GM23248 (cell line): ENCODE results near the gene WDR74. TPM values are rescaled to one million over a fixed set of nuclear protein-coding genes. Genes with fewer than 3 reads are reported as not detected.

Source experiments
- DNase-seq: peaks from one replicate; pipeline ENCODE4 v3.0.0-alpha.2; 2015
- H2AFZ ChIP-seq: fragments of 200-600 bp; sonication (generic); 2 replicates; pipeline ENCODE4 v1.6.1; 2016; ENCODE audit warnings: antibody characterized with exemption
- H3F3A ChIP-seq: fragments of 200-600 bp; sonication (generic); 2 replicates; pipeline ENCODE4 v1.6.1; 2016; ENCODE audit warnings: mild to moderate bottlenecking, antibody characterized with exemption, mixed run types; ENCODE audit not compliant: insufficient read depth
- H3K27ac ChIP-seq: fragments of 200-600 bp; sonication (generic); 2 replicates; pipeline ENCODE4 v1.5.1; 2016; ENCODE audit warnings: mild to moderate bottlenecking
- H3K27me3 ChIP-seq: fragments of 200-600 bp; sonication (generic); replicated peaks from 2 replicates; pipeline ENCODE4 v1.6.1; 2016; ENCODE audit warnings: mild to moderate bottlenecking; ENCODE audit not compliant: insufficient read depth
- H3K36me3 ChIP-seq: fragments of 200-600 bp; sonication (generic); 2 replicates; pipeline ENCODE4 v1.6.1; 2016; ENCODE audit warnings: low read depth, mild to moderate bottlenecking
- H3K4me1 ChIP-seq: fragments of 200-600 bp; sonication (generic); 2 replicates; pipeline ENCODE4 v1.6.1; 2016; ENCODE audit warnings: mild to moderate bottlenecking; ENCODE audit not compliant: insufficient read depth
- H3K4me2 ChIP-seq: fragments of 200-600 bp; sonication (generic); one replicate; pipeline ENCODE4 v1.6.1; 2016; ENCODE audit warnings: mild to moderate bottlenecking; ENCODE audit not compliant: unreplicated experiment
- H3K4me3 ChIP-seq: fragments of 200-600 bp; sonication (generic); 2 replicates; pipeline ENCODE4 v1.5.1; 2016; ENCODE audit warnings: mild to moderate bottlenecking
- H3K79me2 ChIP-seq: fragments of 200-600 bp; sonication (generic); 2 replicates; pipeline ENCODE4 v1.6.1; 2016; ENCODE audit warnings: mild to moderate bottlenecking; ENCODE audit not compliant: insufficient read depth
- H3K9ac ChIP-seq: fragments of 200-600 bp; sonication (generic); 2 replicates; pipeline ENCODE4 v1.6.1; 2016; ENCODE audit warnings: mild to moderate bottlenecking
- H3K9me2 ChIP-seq: fragments of 200-600 bp; sonication (generic); 2 replicates; pipeline ENCODE4 v1.6.1; 2016; ENCODE audit warnings: mixed run types, mild to moderate bottlenecking, moderate library complexity; ENCODE audit not compliant: insufficient read depth
- H3K9me3 ChIP-seq: fragments of 200-600 bp; sonication (generic); one replicate; pipeline ENCODE4 v1.6.1; 2017; ENCODE audit warnings: low read depth
- H4K20me1 ChIP-seq: fragments of 200-600 bp; sonication (generic); 2 replicates; pipeline ENCODE4 v1.6.0; 2016; ENCODE audit not compliant: insufficient read depth
- EZH2 ChIP-seq: fragments of 200-600 bp; sonication (generic); IDR thresholded peaks from 2 replicates; pipeline ENCODE4 v1.6.1; 2018; ENCODE audit warnings: antibody characterized with exemption, mild to moderate bottlenecking; ENCODE audit not compliant: insufficient read depth, poor library complexity, severe bottlenecking
- EZH2phosphoT487 ChIP-seq: fragments of 200-600 bp; sonication (generic); IDR thresholded peaks from 2 replicates; pipeline ENCODE4 v1.6.1; 2018; ENCODE audit warnings: antibody characterized with exemption, moderate library complexity, mild to moderate bottlenecking, low read depth; ENCODE audit not compliant: insufficient read depth
- WGBS, 2 experiments: methylation state at CpG; one replicate each; pipeline ENCODE4 v1.1.6; 2015 to 2017; ENCODE audit warnings: low lambda C conversion rate in 2 of 2, low coverage in 1 of 2; ENCODE audit errors: missing lambda C conversion rate in 2 of 2; 5-methylcytosine and 5-hydroxymethylcytosine counted together
- in situ Hi-C: fragments of 300-500 bp; cut with MboI; formaldehyde crosslinking; loops from 2 replicates; pipeline ENCODE4 v1.15.0; 2020
- polyA plus RNA-seq: library from polyadenylated mRNA; unstranded; fragments of >200 nt; fragmentation: Nextera tagmentation; extraction: Ambion mirVana; gene quantifications from 2 replicates; pipeline ENCODE4 v1.2.1, GENCODE V29; 2016
- total RNA-seq: library from RNA; depleted of rRNA; stranded (reverse); fragments of >200 nt; shearing (Covaris generic); gene quantifications from 2 replicates; pipeline ENCODE4 v1.2.3, GENCODE V29; 2014

The WDR74 gene
- total and polyA plus RNA-seq, 2 experiments from 2014 or later, result 33.6 to 50.4 TPM

GRCh38 chr11:62853279-62853965, 14.0 kb upstream of the WDR74 start:
- Histone ChIP-seq H3K36me3 (peaks cover 38% of the 10 kb centered on the region), H3K9ac (peak overlapping the region; percentile 92), H3F3A (peaks cover 56% of the 10 kb centered on the region), H3K4me3 (peak overlapping the region; percentile 90), H3K4me1 (peaks cover 16% of the 10 kb centered on the region), H2AFZ (no peak overlapping the region), H3K79me2 (peaks cover 50% of the 10 kb centered on the region), H4K20me1 (peaks cover 9% of the 10 kb centered on the region), H3K27ac (no peak overlapping the region), H3K9me2 (no peaks in the 10 kb centered on the region), H3K9me3 (no peaks in the 10 kb centered on the region), H3K27me3 (no peaks in the 10 kb centered on the region), H3K4me2 (peak overlapping the region; percentile 92)
- 63 to 66% methylated on average over 7 of the region's 7 CpGs for WGBS, 2 experiments
- no peak for DNase-seq
- in situ Hi-C loops, result no loop called here
- TF ChIP-seq EZH2phosphoT487 (no peak), EZH2 (no peak)

- peak overlapping the region; percentile 92 for H3K9ac ChIP-seq
- peak overlapping the region; percentile 90 for H3K4me3 ChIP-seq
- peaks cover 38% of the 10 kb centered on the region for H3K36me3 ChIP-seq
- no peak overlapping the region for H2AFZ ChIP-seq
- peak overlapping the region; percentile 11; the same call in 1 of the 2 replicates for H3K27ac ChIP-seq
- peak overlapping the region; percentile 92 for H3K4me2 ChIP-seq
- no peaks in the 10 kb centered on the region for H3K27me3 ChIP-seq
- H3K9me3 ChIP-seq, result no peaks in the 10 kb centered on the region
- in situ Hi-C loops, result no loop called here
- no peak for DNase-seq
- TF ChIP-seq EZH2phosphoT487 (no peak), EZH2 (no peak)
- H3K4me1 ChIP-seq, result peaks cover 16% of the 10 kb centered on the region
- no peaks in the 10 kb centered on the region for H3K9me2 ChIP-seq
- peaks cover 56% of the 10 kb centered on the region for H3F3A ChIP-seq
- H4K20me1 ChIP-seq, result peaks cover 9% of the 10 kb centered on the region
- H3K79me2 ChIP-seq, result peaks cover 50% of the 10 kb centered on the region
These were observed 13.3 kb upstream of the WDR74 start for GRCh38 chr11:62852523-62853188.

GRCh38 chr11:62851807-62852522, 12.6 kb upstream of the WDR74 start:
- no peaks in the 10 kb centered on the region for H3K9me3 ChIP-seq
- TF ChIP-seq EZH2, result no peak
- TF ChIP-seq EZH2phosphoT487, result no peak
- H2AFZ ChIP-seq, result no peak overlapping the region
- H3K9ac ChIP-seq, result peak overlapping the region; percentile 92; the same call in 1 of the 2 replicates
- peaks cover 38% of the 10 kb centered on the region for H3K36me3 ChIP-seq
- peaks cover 16% of the 10 kb centered on the region for H3K4me1 ChIP-seq
- H4K20me1 ChIP-seq, result peaks cover 9% of the 10 kb centered on the region
- in situ Hi-C loops, result no loop called here
- no peaks in the 10 kb centered on the region for H3K27me3 ChIP-seq
- no peak for DNase-seq
- peaks cover 56% of the 10 kb centered on the region for H3F3A ChIP-seq
- H3K27ac ChIP-seq, result no peak overlapping the region
- H3K79me2 ChIP-seq, result peaks cover 43% of the 10 kb centered on the region
- no peak overlapping the region for H3K4me2 ChIP-seq
- no peaks in the 10 kb centered on the region for H3K9me2 ChIP-seq
- WGBS, 2 experiments, result 60 to 61% methylated on average over 3 of the region's 3 CpGs
- H3K4me3 ChIP-seq, result no peak overlapping the region

- H3K27me3 ChIP-seq, result no peaks in the 10 kb centered on the region
- in situ Hi-C loops, result no loop called here
- H3K9me3 ChIP-seq, result no peaks in the 10 kb centered on the region
- H3K9ac ChIP-seq, result no peak overlapping the region
- TF ChIP-seq EZH2 (no peak), EZH2phosphoT487 (no peak)
- H3F3A ChIP-seq, result peaks cover 56% of the 10 kb centered on the region
- no peak overlapping the region for H3K27ac ChIP-seq
- H3K9me2 ChIP-seq, result no peaks in the 10 kb centered on the region
- H3K79me2 ChIP-seq, result peaks cover 35% of the 10 kb centered on the region
- H3K4me3 ChIP-seq, result no peak overlapping the region
- no peak overlapping the region for H2AFZ ChIP-seq
- 76 to 84% methylated on average over 14 to 15 of the region's 15 CpGs for WGBS, 2 experiments
- peaks cover 38% of the 10 kb centered on the region for H3K36me3 ChIP-seq
- DNase-seq, result no peak
- peaks cover 9% of the 10 kb centered on the region for H4K20me1 ChIP-seq
- no peak overlapping the region for H3K4me2 ChIP-seq
- peaks cover 16% of the 10 kb centered on the region for H3K4me1 ChIP-seq
These were observed 11.8 kb upstream of the WDR74 start for GRCh38 chr11:62850911-62851806.
